Endothelial cell of umbilical vein (primary cell): Measurements from ENCODE around the gene TM9SF1. TPM values are rescaled to one million over a fixed set of nuclear protein-coding genes. Genes with fewer than 3 reads are reported as not detected.

Source experiments
- BruUV-seq: library from RNA; stranded (reverse); fragments of 400-500 nt; replicated peaks from 2 replicates; lab custom pipeline; 2021; lab: Mats Ljungman, UMichigan
- CTCF ChIA-PET: fragments of 300-600, 350-600 bp; sonication (Branson Sonifier 250); formaldehyde crosslinking; loops from one replicate; lab custom pipeline; 2021; ENCODE audit warnings: antibody characterized with exemption, inconsistent platforms; lab: Charles Lee
- POLR2A ChIA-PET: fragments of 300-600, 350-600 bp; sonication (Branson Sonifier 250); formaldehyde crosslinking; loops from one replicate; lab custom pipeline; 2021; ENCODE audit warnings: antibody characterized with exemption, inconsistent platforms; lab: Charles Lee
- DNase-seq: peaks from one replicate; pipeline ENCODE4 v3.0.0-alpha.2; 2011; ENCODE audit warnings: low read depth, low spot score
- FAIRE-seq: peaks from 2 replicates; lab custom pipeline; 2011; peaks lifted over from hg19 to GRCh38; lab: Jason Lieb, UNC
- H2AFZ ChIP-seq: 2 replicates; pipeline ENCODE4 v1.6.0; 2012; ENCODE audit warnings: low read depth, low read length, control low read depth, inconsistent platforms
- H3K27ac ChIP-seq: 2 replicates; pipeline ENCODE4 v1.5.1; 2011; ENCODE audit warnings: low read depth, mild to moderate bottlenecking, control low read depth, low read length, moderate library complexity; ENCODE audit not compliant: insufficient read depth
- H3K27me3 ChIP-seq, 2 experiments: 2 replicates each; pipeline versions ENCODE4 v1.6.0 to v1.6.1; 2011; ENCODE audit warnings: low read length in 2 of 2, mixed read lengths in 1 of 2; ENCODE audit not compliant: control insufficient read depth in 2 of 2, insufficient read depth in 2 of 2
- H3K36me3 ChIP-seq, 2 experiments: 2 replicates in 1 of 2; 3 replicates in 1 of 2; pipeline ENCODE4 v1.5.1; 2011; ENCODE audit warnings: low read length in 2 of 2, mild to moderate bottlenecking in 1 of 2, moderate library complexity in 1 of 2; ENCODE audit not compliant: control insufficient read depth in 2 of 2, insufficient read depth in 2 of 2; ENCODE audit errors: extremely low read depth in 1 of 2
- H3K4me1 ChIP-seq: 3 replicates; pipeline ENCODE4 v1.5.1; 2011; ENCODE audit warnings: mild to moderate bottlenecking, low read length; ENCODE audit not compliant: control insufficient read depth, insufficient read depth; ENCODE audit errors: extremely low read depth
- H3K4me2 ChIP-seq: 2 replicates; pipeline ENCODE4 v1.6.1; 2011; ENCODE audit warnings: low read length, control low read depth, mixed read lengths; ENCODE audit not compliant: insufficient read depth
- H3K4me3 ChIP-seq, 3 experiments: fragments of 200-600 bp in 1 of 3; sonication (generic), shearing (Covaris generic) in 1 of 3; replicated peaks in 1 of 3; 2 replicates each; pipeline ENCODE4 v1.5.1; 2011 to 2016; ENCODE audit warnings: control low read depth in 3 of 3, low read length in 3 of 3, mild to moderate bottlenecking in 2 of 3, inconsistent platforms in 1 of 3, low read depth in 1 of 3, moderate library complexity in 1 of 3; ENCODE audit not compliant: insufficient read depth in 1 of 3
- H3K79me2 ChIP-seq: 2 replicates; pipeline ENCODE4 v1.6.0; 2012; ENCODE audit warnings: low read length, inconsistent platforms; ENCODE audit not compliant: control insufficient read depth, insufficient read depth
- H3K9ac ChIP-seq: replicated peaks from 2 replicates; pipeline ENCODE3; 2011; ENCODE audit warnings: low read length, control low read depth; ENCODE audit not compliant: insufficient read depth; ENCODE audit errors: extremely low read depth
- H3K9me1 ChIP-seq: replicated peaks from 3 replicates; pipeline ENCODE4 v1.6.0; 2011; ENCODE audit warnings: mild to moderate bottlenecking, low read length; ENCODE audit not compliant: control insufficient read depth, insufficient read depth; ENCODE audit errors: extremely low read depth
- H3K9me3 ChIP-seq: replicated peaks from 2 replicates; pipeline ENCODE4 v1.5.1; 2012; ENCODE audit warnings: low read length, inconsistent platforms; ENCODE audit not compliant: control insufficient read depth, insufficient read depth
- H4K20me1 ChIP-seq: replicated peaks from 2 replicates; pipeline ENCODE3; 2011; ENCODE audit warnings: mild to moderate bottlenecking, low read length; ENCODE audit not compliant: control insufficient read depth, insufficient read depth; ENCODE audit errors: extremely low read depth
- CTCF ChIP-seq, 2 donors: IDR thresholded peaks; 1 replicate in 1 of 2; 2 replicates in 1 of 2; pipeline ENCODE4 v1.5.1; 2011; ENCODE audit warnings: low read length in 2 of 2, mild to moderate bottlenecking in 2 of 2, moderate library complexity in 2 of 2, control low read depth in 1 of 2, inconsistent platforms in 1 of 2, low read depth in 1 of 2; ENCODE audit not compliant: insufficient read depth in 1 of 2; ENCODE audit errors: extremely low read depth in 1 of 2
- EZH2 ChIP-seq: IDR thresholded peaks from 2 replicates; pipeline ENCODE4 v1.6.1; 2012; ENCODE audit warnings: borderline replicate concordance, low read depth, mild to moderate bottlenecking, moderate library complexity, low read length, inconsistent platforms; ENCODE audit not compliant: severe bottlenecking
- JUN ChIP-seq: IDR thresholded peaks from 2 replicates; pipeline ENCODE4 v1.6.1; 2011; ENCODE audit warnings: borderline replicate concordance, low read depth; ENCODE audit not compliant: insufficient read length, insufficient read depth
- POLR2A ChIP-seq: IDR thresholded peaks from 2 replicates; pipeline ENCODE4 v1.6.1; 2012; ENCODE audit warnings: low read depth, mild to moderate bottlenecking, control low read depth, low read length
- POLR2AphosphoS5 ChIP-seq: IDR thresholded peaks from 2 replicates; pipeline ENCODE4 v1.6.1; 2012; ENCODE audit warnings: low read depth, mild to moderate bottlenecking, control low read depth, low read length, moderate library complexity; ENCODE audit not compliant: insufficient read depth
- dilution Hi-C: fragments of 300-500 bp; cut with MboI; formaldehyde crosslinking; loops from one replicate; pipeline ENCODE4 v1.15.0; 2019; ENCODE audit warnings: low sequenced_read_pairs; ENCODE audit not compliant: extremely low pct_ligation_motif_present
- intact Hi-C: fragments of 100-400 bp; cut with micrococcal nuclease; formaldehyde crosslinking; loops from one replicate; pipeline ENCODE4 v1.10.0; 2022
- polyA plus RNA-seq, 4 experiments: library from polyadenylated mRNA; depleted of rRNA in 3 of 4; stranded (reverse) in 3 of 4; unstranded in 1 of 4; fragments of >200 nt; gene quantifications; 2 replicates each; pipeline versions ENCODE4 v1.2.1 to v1.2.3, GENCODE V29; 2011 to 2012; ENCODE audit warnings: missing spikeins in 1 of 4
- total RNA-seq: library from RNA; stranded (reverse); gene quantifications from 2 replicates; pipeline ENCODE4 v1.2.3, GENCODE V29; 2021

TM9SF1 gene
- total and polyA plus RNA-seq, 2 donors (not counting 3 experiments of a cell fraction or from before 2014, with no cell fraction given), result 60.7 to 71.5 TPM

GRCh38 chr14:24185026-24185425, 10.2 kb downstream of the TM9SF1 start:
- H3K4me1 ChIP-seq, result peaks cover 6% of the 10 kb centered on the region
- dilution Hi-C loops (no loop called here), intact Hi-C loops (no loop called here)
- H3K4me2 ChIP-seq, result no peak overlapping the region
- H3K9ac ChIP-seq, result no peak overlapping the region
- H4K20me1 ChIP-seq, result no peaks in the 10 kb centered on the region
- no peak overlapping the region for H2AFZ ChIP-seq
- H3K9me1 ChIP-seq, result no peaks in the 10 kb centered on the region
- H3K27ac ChIP-seq, result no peak overlapping the region
- no peaks in the 10 kb centered on the region for H3K9me3 ChIP-seq
- DNase-seq (no peak), FAIRE-seq (no peak)
- no peaks in the 10 kb centered on the region for H3K27me3 ChIP-seq
- TF ChIP-seq POLR2A (no peak), EZH2 (no peak), POLR2AphosphoS5 (no peak), JUN (no peak), CTCF (IDR thresholded peaks at IDR 0.05; ENCODE audit: extremely low read depth in 1 of 2, insufficient read depth in 1 of 2, low read depth in 1 of 2, low read length in 2 of 2) (no peak)
- POLR2A ChIA-PET, result interaction anchor here (1.2 kb wide), 1 partner anchor 24 kb away, joined by 3 read pairs; the partner anchor contains the start of gene IRF9
- no TSS peak for BruUV-seq
- no peak overlapping the region for H3K4me3 ChIP-seq
- peaks cover 0 to 30% of the 10 kb centered on the region in 2 experiments for H3K36me3 ChIP-seq
- H3K79me2 ChIP-seq, result peaks cover 5% of the 10 kb centered on the region
- CTCF ChIA-PET, result interaction anchor here (0.9 to 1.2 kb wide), 3 partner anchors 24 to 111 kb away, joined by 3 read pairs; partner anchors contain the start of gene IRF9
